NCI-H2107 treated with DMSO at 0.1 percent for 48 hours (cell line): ENCODE data around the gene CBS.
"Not testable (repeated sequence)": the region's sequence is repeated elsewhere in the genome, so short reads cannot be mapped to it uniquely, and the experiment has no call there.

Source experiments
- DNase-seq: peaks from one replicate; lab custom pipeline; 2025; ENCODE audit not compliant: unreplicated experiment; lab: John Stamatoyannopoulos, UW

CBS gene

DNA sequence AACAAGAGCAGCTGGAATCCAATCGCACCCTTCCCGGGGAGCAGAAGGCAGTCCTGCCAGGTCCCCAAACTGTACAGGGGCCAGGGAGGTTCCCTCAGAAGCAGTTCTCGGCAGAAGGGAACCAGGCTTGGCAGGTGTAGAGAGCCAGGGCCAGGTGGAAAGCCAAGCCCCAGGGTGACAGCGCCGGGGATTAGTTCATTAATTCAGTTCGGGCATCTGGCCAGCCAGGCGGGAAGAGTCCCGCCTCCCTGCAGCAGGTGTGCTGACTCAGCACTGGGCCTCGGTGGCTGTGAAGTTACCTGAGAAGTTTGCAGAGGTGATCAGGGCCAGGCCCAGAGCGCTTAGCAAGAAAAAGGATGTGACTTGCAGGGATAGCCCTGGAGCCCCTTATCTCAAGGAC lies 6.0 kb downstream of the CBS start:
- not testable (repeated sequence) for DNase-seq

- DNase-seq = not testable (repeated sequence)
Observed at GRCh38 chr21:43068065-43068464, 7.6 kb downstream of the CBS start.

- DNase-seq = not testable (repeated sequence)
Observed at GRCh38 chr21:43066690-43067089, 8.9 kb downstream of the CBS start.

GRCh38 chr21:43065991-43066390 lies 9.6 kb downstream of the CBS start:
- not testable (repeated sequence) for DNase-seq

DNA sequence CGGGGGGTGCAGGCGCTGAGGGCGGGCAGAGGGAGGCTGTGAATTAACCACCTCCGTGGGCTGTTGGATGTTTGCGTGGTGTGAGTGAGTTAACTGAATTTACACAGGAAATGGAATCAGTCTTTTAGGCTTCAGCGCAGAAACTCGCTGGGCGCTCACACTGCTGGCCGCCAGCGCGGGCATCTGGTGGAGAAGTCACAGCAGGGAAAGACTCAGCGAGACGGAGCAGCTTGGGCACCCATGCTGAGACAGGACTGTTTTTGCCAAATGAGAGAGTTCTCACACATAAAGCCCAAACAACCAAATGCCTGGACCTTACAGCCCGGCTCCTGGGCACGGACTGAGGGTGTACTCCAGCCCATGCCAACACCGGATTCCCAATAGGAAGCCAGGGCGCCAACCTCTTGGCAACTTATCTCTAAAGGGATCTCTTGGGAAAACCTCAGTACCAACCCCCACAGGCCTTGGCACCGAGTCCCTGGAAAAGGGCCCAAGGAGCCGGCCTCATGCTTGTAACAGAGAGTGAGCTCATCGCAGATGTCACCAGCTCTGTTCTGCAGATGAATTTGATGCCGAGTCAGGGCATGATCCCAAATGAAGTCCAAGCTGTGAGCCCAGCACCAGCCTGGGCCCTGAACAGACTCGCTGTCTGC lies 11.2 kb downstream of the CBS start:
- not testable (repeated sequence) for DNase-seq

- not testable (repeated sequence) for DNase-seq
Observed at GRCh38 chr21:43062955-43063664, 12.5 kb downstream of the CBS start.

GRCh38 chr21:43053112-43053511 lies 22.5 kb downstream of the CBS start:
- DNase-seq = not testable (repeated sequence)

DNA sequence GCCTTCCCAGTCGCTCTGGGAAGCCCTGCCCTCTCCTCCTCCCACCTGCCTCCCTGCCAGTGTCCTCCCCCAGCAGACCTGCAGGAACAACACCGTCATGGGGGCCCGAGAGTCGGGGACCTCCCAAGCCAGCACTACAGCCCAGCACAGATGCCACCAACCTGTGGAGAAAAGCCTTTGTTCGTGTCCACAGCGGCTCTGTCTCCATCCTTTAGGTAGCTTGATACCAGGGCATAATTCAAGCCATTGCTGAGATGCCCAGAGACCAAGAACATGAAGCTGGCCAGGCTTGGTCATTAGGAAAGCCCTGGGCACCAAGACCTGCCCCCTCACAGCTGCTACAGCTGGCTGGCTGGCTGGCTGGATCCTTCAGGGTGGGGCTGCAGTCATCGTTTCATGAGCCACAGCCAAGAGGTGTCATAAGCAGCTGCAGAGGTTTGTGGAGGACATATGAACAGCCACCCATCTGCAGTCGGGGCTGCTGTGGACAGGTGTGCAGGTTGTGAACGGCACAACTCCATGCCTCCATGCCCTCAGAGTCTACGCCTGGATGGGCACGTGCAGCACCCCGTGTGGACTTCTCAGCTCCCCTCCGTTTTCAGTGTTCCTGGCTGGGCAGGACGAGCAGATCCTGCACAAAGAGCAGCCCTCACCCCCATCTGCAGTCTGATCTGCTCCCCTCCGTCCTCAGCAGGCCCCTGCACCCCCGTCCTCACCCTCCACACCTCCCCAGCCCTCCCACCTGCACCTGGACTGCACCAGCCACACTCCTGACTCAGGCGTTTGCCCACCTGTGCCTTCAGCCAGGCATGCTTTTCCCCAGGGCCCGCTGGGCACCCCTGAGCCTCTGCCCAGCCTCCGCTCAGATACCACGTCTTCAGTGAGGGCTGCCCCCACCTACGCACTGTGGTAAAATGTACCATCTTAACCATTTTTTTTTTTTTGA lies 29.5 kb downstream of the CBS start:
- not testable (repeated sequence) for DNase-seq

DNA sequence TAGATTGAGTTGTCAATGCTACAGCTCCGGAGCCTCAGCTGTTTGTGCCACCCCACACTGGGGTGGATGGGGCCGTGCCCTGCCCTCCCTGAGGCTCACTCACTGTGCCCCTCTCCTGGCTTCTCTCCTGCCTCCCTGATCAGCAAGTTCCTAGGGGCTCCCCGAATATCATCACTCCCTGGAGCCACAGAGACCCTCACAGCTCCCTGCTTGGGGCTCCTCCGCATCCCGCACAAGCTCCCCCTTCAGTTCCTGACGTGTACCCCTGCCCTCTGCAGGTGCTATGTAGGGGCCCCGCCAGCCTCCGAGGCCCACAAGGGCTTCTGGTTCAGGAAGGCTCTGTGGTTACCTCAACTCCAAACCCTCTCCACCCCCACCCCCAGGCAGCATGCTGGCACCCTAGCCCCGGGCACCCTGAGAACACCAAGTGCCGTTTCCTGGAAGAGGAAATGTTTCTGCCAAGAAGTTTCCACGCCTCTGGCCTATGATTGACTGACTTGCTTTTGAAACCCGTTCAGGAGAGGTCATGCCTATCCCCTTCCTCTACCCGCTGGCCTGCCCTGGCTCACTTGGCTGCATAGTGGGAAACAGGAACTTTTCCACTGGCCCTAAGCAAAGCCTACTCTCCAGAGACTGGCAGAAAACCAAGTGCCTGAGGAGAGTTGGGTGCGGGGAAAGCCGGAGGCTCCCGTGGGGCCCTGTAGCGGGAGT lies 30.3 kb downstream of the CBS start:
- DNase-seq = not testable (repeated sequence)

GRCh38 chr21:43044547-43044946 lies 31.1 kb downstream of the CBS start:
- not testable (repeated sequence) for DNase-seq

DNA sequence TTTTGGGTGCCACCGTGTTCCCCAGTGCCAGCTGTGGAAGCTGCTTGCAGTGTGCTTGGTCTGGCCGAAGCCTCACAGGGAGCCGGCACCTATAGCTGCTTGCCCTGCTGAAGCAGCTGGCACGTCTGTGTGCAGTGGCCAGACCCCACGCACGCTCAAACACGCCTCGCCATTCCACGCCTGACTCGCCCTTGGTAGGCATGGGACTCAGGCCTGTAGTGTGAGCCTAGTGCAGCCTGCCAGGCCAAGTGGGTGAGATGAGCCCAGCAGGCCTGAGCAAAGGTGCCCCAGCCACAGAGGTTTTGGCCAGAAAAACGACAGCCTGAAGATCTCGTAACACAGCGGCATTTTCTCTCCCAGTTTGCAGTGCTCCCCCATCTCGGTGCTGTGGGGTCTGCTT lies 32.3 kb downstream of the CBS start:
- DNase-seq = not testable (repeated sequence)

- not testable (repeated sequence) for DNase-seq
Observed at GRCh38 chr21:43042169-43042568, 33.5 kb downstream of the CBS start.

DNA sequence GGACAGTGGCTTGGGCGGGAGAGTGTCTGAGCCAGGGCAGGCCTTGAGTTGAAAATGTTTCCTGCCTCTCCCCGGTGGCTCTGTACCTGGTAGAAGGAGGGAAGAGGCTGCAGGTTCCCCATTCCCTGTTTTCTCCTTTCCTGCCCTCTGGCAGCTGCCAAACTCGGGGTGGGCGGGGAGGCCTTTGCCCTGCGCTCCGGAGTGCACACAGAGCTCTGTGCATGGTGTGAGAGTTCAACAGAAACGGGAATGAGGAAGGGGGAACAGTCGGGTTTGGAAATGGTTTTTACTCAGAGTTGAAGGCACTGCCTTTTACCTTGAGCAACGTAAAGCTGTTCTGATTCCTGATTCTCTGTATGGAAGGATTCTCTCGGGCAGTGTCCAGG lies 37.0 kb downstream of the CBS start:
- DNase-seq = not testable (repeated sequence)

DNA sequence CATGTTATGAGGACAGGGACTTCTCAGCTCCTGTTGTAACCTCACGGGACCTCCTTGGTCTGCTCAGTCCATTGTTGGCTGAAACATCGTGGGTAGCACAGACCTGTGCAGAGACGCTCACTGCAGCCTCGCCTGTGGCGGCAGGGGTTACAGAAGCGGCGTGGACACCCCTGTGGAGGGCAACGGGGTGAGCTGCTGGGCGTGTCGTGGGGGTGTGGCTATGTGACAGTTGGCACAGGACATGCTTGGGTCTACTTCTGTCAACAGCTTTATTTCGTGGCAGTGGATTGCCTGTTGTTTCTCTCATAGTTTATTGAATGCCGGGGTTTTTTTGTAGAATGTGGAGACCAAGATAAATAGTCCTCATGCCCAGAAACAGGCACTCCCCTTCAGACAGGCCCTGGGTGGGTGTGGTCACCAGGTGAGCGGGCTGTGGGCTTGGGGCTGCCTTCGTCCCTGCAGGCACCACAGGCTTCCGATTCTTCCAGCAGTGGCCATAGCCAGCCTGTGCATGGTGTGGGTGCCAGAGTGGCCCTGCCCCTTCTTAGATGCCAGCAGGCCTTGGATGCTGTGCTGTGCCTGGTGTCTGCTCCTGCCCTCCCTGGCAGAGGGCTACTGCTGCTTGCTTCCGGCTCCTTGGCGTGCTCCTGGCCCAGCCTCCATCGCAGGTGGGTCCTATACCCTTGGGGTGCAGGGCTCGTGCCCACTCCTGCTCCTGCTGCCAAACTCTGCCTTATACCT lies 37.5 kb downstream of the CBS start:
- DNase-seq = not testable (repeated sequence)

DNA sequence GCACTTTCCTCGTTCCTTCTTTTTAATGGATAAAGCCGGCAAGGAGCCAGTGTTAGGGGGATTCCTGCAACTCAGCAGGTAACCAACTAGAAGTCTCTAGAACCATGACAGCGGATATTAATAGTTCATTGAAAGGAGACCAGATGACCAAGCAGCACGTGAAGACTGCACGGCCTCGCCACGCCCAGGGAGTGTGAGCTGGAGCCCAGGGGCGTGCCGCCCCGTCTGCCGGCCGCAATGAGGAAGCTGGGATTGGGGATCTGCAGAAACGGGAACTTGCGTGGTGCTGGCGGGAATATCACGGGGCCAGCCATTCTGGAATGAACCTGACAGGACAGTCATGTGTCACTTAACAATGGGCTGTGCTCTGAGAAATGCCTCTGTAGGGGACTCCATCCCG lies 38.7 kb downstream of the CBS start:
- not testable (repeated sequence) for DNase-seq

DNA sequence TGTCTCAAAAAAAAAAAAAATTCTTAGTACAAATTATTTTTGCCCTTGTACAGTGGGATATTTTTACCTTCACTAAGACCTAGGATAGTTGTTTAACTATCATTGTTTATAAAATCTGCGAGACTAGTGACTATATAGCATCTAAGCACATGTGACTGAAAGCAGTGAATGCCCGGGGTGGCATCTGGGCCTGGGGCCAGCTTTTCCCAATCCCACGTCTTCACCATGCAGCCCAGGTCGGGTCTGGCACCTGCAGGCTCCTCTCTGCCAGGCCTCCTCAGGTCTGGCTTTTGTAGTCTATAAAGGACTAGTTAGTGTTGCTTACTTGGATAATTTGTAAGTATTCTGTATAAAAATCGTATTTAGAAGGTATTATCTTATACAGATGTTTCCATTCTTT lies 40.8 kb downstream of the CBS start:
- no peak for DNase-seq

DNA sequence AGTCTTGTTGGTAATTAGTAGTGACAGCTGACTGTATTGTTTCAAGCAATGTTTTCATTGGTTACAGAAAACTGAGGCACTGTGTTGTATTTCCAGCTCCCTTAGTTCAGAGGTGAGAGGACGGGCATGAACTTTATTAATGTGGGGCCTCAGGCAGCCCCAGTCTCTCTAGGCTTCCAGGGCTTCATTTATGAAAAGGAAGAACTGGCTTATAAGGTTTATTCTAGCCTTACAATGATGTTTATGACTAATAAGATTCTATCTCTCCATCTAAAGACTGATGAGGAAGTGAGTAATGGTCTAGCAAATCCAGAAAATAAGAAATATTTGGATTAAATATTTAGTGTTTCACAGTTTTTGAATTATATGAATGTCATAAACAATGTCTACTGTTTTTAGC lies 41.5 kb downstream of the CBS start:
- DNase-seq = no peak

GRCh38 chr21:43031121-43031619 lies 44.5 kb downstream of the CBS start:
- DNase-seq = no peak

- DNase-seq = no peak
Observed at GRCh38 chr21:43029785-43030184, 45.9 kb downstream of the CBS start.
